ENCODE measurements around the gene JUP. TPM values are rescaled to one million over a fixed set of nuclear protein-coding genes. Genes with fewer than 3 reads are reported as not detected.

The JUP gene
- total RNA-seq, 3 donors from 2014 or later: 165 to 383 (median 320) TPM

DNA sequence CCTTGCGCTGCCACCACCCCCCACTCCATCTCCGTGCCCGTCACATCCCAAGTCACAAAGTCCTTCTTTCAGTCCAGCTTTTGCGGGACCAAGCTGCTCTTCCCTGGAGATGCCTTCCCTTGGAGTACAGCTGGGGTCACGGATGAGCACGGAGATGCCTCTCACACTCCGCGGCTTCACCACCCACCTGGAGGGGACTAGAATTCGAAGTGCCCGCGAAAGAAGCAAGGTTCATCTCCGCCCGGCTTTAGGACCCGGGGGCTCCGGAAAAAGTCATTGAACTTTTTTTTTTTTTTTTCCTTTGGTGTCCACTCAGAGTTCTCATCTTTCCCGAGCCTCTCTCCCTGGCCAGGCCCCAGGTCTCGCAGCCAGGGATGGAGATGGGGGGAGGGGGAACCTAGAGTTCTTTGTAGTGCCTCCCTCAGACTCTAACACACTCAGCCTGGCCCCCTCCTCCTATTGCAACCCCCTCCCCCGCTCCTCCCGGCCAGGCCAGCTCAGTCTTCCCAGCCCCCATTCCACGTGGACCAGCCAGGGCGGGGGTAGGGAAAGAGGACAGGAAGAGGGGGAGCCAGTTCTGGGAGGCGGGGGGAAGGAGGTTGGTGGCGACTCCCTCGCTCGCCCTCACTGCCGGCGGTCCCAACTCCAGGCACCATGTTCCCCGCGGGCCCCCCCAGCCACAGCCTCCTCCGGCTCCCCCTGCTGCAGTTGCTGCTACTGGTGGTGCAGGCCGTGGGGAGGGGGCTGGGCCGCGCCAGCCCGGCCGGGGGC lies 26.1 kb upstream of the JUP start, which contains the start of gene FKBP10:
TSS of gene FKBP10 (plus strand) at position 624 of the 771 bp plus-strand sequence. CDS start at position 655, 31 bp downstream.
- Histone ChIP-seq H3K4me1 (ENCODE audit: low read depth) (peaks cover 29% of the 10 kb centered on the region), H3K4me3 (peak within 1 kb of the TSS; percentile 35), H3K36me3 (ENCODE audit: low read depth) (no peaks in the 10 kb centered on the region), H3K9me3 (no peaks in the 10 kb centered on the region)
- DNase-seq: peak in 2 of 3 donors; percentile 53 to 63
- ATAC-seq: peak; percentile 21
- intact Hi-C loops (cut with DNase I, micrococcal nuclease): no loop called here
- TF ChIP-seq, protein P1, sequence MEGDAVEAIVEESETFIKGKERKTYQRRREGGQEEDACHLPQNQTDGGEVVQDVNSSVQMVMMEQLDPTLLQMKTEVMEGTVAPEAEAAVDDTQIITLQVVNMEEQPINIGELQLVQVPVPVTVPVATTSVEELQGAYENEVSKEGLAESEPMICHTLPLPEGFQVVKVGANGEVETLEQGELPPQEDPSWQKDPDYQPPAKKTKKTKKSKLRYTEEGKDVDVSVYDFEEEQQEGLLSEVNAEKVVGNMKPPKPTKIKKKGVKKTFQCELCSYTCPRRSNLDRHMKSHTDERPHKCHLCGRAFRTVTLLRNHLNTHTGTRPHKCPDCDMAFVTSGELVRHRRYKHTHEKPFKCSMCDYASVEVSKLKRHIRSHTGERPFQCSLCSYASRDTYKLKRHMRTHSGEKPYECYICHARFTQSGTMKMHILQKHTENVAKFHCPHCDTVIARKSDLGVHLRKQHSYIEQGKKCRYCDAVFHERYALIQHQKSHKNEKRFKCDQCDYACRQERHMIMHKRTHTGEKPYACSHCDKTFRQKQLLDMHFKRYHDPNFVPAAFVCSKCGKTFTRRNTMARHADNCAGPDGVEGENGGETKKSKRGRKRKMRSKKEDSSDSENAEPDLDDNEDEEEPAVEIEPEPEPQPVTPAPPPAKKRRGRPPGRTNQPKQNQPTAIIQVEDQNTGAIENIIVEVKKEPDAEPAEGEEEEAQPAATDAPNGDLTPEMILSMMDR (IDR thresholded peaks at IDR 0.05): no peak

DNA sequence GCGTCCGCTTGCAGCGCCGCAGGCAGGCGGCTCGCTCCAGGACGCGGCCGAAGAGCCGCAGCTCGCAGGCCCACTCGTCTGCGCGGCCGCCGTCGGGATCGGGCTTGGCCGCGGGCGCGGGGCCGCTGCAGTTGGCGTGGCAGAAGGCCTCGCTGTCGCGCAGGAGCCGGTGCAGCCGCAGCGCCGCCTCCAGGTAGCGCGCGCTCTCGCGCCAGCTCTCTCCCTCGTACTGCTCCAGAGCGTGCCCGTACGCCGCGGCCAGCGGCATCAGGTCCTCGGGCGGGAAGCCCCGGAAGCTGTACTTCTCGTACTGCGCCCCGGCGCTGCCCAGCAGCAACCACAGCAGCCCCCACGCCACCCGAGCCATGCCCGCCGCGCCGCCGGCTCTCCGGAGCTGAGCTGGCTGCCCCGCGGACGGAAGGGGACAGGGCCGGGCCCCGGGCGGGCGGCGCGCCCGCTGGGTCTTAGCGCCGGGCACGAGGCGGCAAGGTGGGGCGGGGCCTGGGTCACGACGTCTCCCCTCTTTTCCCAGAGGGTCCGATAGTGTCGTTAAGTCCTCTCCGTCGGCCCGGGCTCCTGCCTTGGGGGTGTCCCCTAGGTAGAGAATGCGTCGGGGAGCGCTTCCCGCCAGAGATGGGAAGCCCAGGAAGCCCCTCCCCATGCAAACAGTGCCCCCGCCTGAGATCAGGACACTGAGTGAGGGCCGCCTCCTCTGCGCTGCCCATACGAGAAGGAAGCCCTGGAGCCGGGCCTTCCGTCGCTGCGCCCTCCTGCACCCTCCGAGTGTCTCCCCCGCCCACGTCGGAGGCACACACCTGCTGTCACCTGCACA lies 25.3 kb upstream of the JUP start, which contains the start of gene P3H4:
TSS of gene P3H4 (minus strand) at position 401 of the 832 bp plus-strand sequence. CDS start at position 367, 34 bp downstream.
- TF ChIP-seq, protein P1 (IDR thresholded peaks at IDR 0.05): peak; percentile 86
- ATAC-seq (peak; percentile 89), DNase-seq (peak; percentile 86 to 90 (median 87))
- peak within 1 kb of the TSS; percentile 35 for H3K4me3 ChIP-seq
- peaks cover 35% of the 10 kb centered on the region for H3K4me1 ChIP-seq (ENCODE audit: low read depth)
- no peaks in the 10 kb centered on the region for H3K36me3 ChIP-seq (ENCODE audit: low read depth)
- intact Hi-C loops (cut with DNase I, micrococcal nuclease): no loop called here
- no peaks in the 10 kb centered on the region for H3K9me3 ChIP-seq

DNA sequence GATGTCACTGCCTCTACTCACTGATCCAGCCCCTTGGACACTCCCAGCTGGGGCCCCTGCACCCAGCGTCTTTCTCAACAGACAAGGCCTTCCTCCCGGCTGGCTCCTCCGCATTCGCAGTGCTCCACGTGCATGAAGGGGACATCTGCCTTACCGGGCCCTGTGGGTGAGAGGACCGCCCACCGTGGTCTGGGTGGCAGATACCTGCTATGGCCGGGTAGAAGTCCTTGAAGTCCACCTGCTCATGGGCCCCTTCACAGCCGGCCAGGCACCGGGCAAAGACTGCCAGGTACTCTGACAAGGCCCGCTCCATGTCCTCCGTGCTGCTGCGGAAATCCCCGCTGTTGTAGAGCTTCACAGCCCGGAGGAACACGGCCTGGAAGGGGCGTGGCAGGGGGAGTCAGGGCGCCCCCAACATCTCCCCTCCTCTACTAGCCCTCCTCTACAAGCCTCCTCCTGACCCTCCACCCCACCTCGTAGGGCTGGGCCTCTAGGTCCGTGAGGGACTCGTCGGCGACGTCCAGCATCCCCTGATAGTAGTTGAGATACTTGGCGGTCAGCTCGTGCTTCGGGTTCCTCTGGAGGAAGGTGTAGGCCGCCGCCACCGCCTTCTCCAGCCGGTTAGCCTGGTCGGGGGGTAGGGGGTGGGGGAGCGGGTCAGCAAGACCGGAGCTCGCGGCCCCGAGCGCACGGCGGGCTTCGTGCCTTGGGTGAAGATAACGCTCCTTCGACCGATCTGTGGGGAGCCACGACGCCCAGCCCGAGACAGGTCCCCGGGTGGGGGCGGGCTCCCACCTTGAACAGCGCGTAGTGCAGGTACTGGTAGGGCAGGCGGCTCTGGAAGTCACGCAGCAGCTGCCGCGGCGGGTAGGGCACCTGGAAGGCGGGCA lies 24.4 kb upstream of the JUP start:
- ATAC-seq (peak; percentile 35), DNase-seq (peak in 2 of 3 donors; percentile 32 to 64)
- TF ChIP-seq, protein P1 (IDR thresholded peaks at IDR 0.05): no peak
- H3K9me3 ChIP-seq: no peaks in the 10 kb centered on the region
- H3K4me3 ChIP-seq: peak overlapping the region; percentile 35
- peaks cover 40% of the 10 kb centered on the region for H3K4me1 ChIP-seq (ENCODE audit: low read depth)
- intact Hi-C loops (cut with DNase I, micrococcal nuclease): no loop called here
- H3K36me3 ChIP-seq (ENCODE audit: low read depth): no peaks in the 10 kb centered on the region

DNA sequence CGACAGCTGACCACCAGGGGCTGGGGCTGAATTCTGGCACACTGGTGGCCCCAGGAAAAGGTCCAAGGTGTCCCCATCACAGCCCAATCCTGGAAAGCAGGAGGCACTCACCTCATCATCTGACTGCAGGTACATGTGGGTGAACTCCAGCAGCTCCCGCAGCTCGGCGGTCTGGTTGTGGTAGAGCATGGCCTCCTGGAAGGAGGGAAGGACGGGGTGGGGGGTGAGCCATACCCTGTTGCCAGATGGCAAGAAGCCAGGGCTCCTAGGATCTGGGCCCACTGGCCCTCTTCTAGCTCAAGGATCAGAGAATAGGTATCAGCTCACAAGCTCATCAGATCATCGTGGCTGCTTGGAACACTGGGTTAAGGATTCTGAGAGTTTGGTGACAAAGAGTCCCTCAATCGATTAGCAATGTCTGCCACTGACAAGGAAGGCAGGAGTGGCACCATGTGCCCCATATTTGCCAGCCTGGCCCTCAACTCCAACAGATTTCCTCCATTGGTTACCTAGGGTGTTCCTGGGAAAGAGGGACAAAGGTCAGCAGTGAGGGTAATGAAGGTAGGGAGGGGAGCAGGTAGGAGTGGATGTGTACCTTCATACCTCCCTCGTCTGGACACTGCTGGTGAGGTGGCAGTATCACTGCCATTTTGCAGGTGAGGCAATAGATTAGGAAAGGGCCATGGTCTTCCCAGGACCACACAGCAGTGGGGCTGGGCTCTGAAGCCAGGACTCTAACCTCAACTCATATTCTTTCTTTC lies 20.4 kb upstream of the JUP start:
- no peaks in the 10 kb centered on the region for H3K36me3 ChIP-seq (ENCODE audit: low read depth)
- DNase-seq (peak in 2 of 3 donors; percentile 64 to 78), ATAC-seq (peak; percentile 83)
- H3K4me3 ChIP-seq: no peak overlapping the region
- no peaks in the 10 kb centered on the region for H3K9me3 ChIP-seq
- intact Hi-C loops (cut with DNase I, micrococcal nuclease): no loop called here
- H3K4me1 ChIP-seq (ENCODE audit: low read depth): peaks cover 35% of the 10 kb centered on the region
- TF ChIP-seq, protein P1 (IDR thresholded peaks at IDR 0.05): no peak
